Measurements from ENCODE around the gene IFT122. TPM values are rescaled to one million over a fixed set of nuclear protein-coding genes. Genes with fewer than 3 reads are reported as not detected.

IFT122 gene
- total and polyA plus RNA-seq, 10 donors: 5.2 to 31.3 (median 18.1) TPM

- no peaks in the 10 kb centered on the region for H3K9me3 ChIP-seq
- no peaks in the 10 kb centered on the region for H3K27me3 ChIP-seq (replicated peaks in 1 of 7)
- no peak overlapping the region for H3K4me3 ChIP-seq
- 82 to 87% (median 85%) methylated on average over 18 to 19 of the region's 19 CpGs for WGBS, 5 donors
- TF ChIP-seq POLR2A (IDR thresholded peaks at IDR 0.05) (no peak), POLR2AphosphoS5 (IDR thresholded peaks at IDR 0.05) (no peak), CTCF (IDR thresholded peaks at IDR 0.05 in 8 of 11, conservative IDR thresholded peaks at IDR 0.05 in 3 of 11) (no peak)
- H3K36me3 ChIP-seq: no peaks in the 10 kb centered on the region
- no peak for DNase-seq
- intact Hi-C loops (cut with DNase I; ENCODE audit: low total_unique reads): no loop called here
- peaks cover 0 to 11% (median 2%) of the 10 kb centered on the region in 6 donors for H3K4me1 ChIP-seq
- no peak overlapping the region for H3K27ac ChIP-seq
Measured at GRCh38 chr3:129548104-129548965, 108.3 kb downstream of the IFT122 start.

DNA sequence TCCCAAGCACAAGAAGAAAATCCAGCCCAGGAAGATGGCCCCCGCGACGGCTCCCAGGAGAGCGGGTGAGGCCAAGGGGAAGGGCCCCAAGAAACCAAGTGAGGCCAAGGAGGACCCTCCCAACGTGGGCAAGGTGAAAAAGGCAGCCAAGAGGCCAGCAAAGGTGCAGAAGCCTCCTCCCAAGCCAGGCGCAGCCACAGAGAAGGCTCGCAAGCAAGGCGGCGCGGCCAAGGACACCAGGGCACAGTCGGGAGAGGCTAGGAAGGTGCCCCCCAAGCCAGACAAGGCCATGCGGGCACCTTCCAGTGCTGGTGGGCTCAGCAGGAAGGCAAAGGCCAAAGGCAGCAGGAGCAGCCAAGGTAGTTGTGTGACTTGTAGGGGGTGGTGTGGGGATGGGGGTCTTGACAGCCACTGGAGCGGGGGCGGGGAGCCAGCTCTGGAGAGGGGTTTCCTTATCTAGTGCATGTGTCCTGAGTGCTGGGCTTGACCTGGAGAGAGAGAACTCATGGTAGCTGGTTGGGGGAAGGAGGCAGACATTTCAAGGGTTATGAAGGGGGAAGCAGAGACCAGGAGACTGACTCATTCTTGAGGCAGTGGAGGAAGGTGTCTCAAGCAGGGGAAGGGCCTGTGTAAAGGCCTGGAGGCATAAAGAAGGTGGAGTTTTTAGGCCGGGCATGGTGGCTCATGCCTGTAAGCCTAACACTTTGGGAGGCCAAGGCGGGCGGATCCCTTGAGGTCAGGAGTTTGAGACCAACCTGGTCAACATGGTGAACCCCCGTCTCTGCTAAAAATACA, 109.2 kb downstream of the IFT122 start:
- DNase-seq: no peak
- no peak overlapping the region for H3K4me3 ChIP-seq
- peaks cover 0 to 20% (median 7%) of the 10 kb centered on the region in 6 donors for H3K4me1 ChIP-seq
- no peak overlapping the region for H3K27ac ChIP-seq
- no peaks in the 10 kb centered on the region for H3K36me3 ChIP-seq
- H3K9me3 ChIP-seq: no peaks in the 10 kb centered on the region
- intact Hi-C loops (cut with DNase I; ENCODE audit: low total_unique reads): no loop called here
- no peak for TF ChIP-seq CTCF (IDR thresholded peaks at IDR 0.05 in 8 of 11, conservative IDR thresholded peaks at IDR 0.05 in 3 of 11)
- TF ChIP-seq POLR2A (IDR thresholded peaks at IDR 0.05): no peak
- no peak for TF ChIP-seq POLR2AphosphoS5 (IDR thresholded peaks at IDR 0.05)
- H3K27me3 ChIP-seq (replicated peaks in 1 of 7): no peaks in the 10 kb centered on the region
- WGBS, 5 donors: 86 to 91% (median 89%) methylated on average over 15 to 18 of the region's 18 CpGs

DNA sequence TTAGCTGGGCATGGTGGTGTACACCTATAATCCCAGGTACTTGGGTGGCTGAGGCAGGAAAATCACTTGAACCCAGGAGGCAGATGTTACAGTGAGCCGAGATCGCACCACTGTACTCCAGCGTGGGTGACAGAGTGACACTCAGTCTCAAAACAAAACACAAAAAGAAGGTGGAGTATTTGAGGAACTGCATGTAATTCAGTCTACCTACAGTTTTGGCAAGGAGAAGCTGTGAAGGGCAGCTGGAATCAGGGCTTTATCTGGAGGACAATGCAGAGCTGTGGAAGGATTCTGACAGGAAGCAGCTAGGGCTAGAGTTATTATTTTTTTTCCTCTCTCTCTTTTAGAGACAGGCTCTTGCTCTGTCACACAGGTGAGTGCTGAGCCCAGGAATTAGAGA, 109.8 kb downstream of the IFT122 start:
- 74 to 86% (median 77%) methylated on average over 3 of the region's 3 CpGs for WGBS, 5 donors
- H3K36me3 ChIP-seq: no peaks in the 10 kb centered on the region
- intact Hi-C loops (cut with DNase I; ENCODE audit: low total_unique reads): no loop called here
- H3K27ac ChIP-seq: no peak overlapping the region
- H3K4me1 ChIP-seq: peaks cover 0 to 26% (median 13%) of the 10 kb centered on the region in 6 donors
- DNase-seq: no peak
- no peaks in the 10 kb centered on the region for H3K9me3 ChIP-seq
- no peak for TF ChIP-seq POLR2A (IDR thresholded peaks at IDR 0.05)
- no peaks in the 10 kb centered on the region for H3K27me3 ChIP-seq (replicated peaks in 1 of 7)
- no peak overlapping the region for H3K4me3 ChIP-seq

DNA sequence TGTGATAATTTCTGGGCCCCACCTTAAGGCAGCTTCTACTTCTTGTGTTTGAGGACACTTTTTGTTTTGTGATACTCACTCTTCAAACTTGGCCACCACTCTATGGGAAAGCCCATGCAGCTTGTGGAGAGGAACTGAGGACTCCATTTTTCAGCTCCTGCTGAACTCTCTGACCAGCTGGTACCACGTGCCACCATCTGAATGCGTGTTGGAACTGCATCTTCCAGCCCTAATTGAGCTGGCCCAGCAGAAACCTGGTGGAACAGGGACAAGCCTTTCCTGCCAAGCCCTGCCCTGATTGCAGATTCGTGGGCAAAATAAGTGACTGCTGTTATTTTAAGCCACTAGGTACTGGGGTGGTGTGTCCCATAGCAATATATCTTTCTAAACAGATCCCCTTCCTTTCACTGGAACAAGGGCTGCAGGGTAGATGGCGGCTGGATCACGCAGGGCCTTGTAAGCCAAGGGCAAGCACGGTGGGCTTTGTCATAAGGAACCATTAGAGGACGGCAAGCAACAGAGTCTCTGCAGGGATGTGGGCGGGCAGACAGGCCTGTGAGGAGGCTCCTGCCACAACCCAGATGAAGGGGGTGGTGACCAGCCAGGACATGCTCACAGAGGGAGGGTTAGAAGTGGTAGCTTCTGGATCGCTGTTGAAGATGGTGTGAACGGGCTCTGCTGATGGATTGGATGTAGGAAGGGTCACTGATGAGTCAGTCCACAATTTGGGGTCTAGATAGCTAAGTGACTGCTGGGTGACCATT, 112.4 kb downstream of the IFT122 start:
- Histone ChIP-seq H3K4me1 (peaks cover 0 to 53% (median 25%) of the 10 kb centered on the region in 6 donors), H3K27me3 (replicated peaks in 1 of 7) (no peaks in the 10 kb centered on the region), H3K9me3 (no peaks in the 10 kb centered on the region), H3K4me3 (no peak overlapping the region), H3K36me3 (peaks cover 0 to 27% (median 15%) of the 10 kb centered on the region in 6 donors), H3K27ac (no peak overlapping the region)
- WGBS, 5 donors: 68 to 80% (median 74%) methylated on average over 10 of the region's 10 CpGs
- intact Hi-C loops (cut with DNase I; ENCODE audit: low total_unique reads): no loop called here
- TF ChIP-seq CTCF (IDR thresholded peaks at IDR 0.05 in 8 of 11, conservative IDR thresholded peaks at IDR 0.05 in 3 of 11): no peak
- no peak for TF ChIP-seq POLR2A (IDR thresholded peaks at IDR 0.05)
- no peak for TF ChIP-seq POLR2AphosphoS5 (IDR thresholded peaks at IDR 0.05)
- no peak for DNase-seq

Measured in spleen (tissue), 11 donors.